HCT116 (cell line): Measurements from ENCODE around the gene SNAPC4.

ENCODE experiments used
- FOSL1 ChIP-seq: IDR thresholded peaks from 2 replicates; pipeline ENCODE4 v1.6.1; 2012; ENCODE audit warnings: low read depth
- RAD21 ChIP-seq: IDR thresholded peaks from 2 replicates; pipeline ENCODE4 v1.6.1; 2012; ENCODE audit warnings: low read depth, mild to moderate bottlenecking
- TF ChIP-seq, protein P1 (sequence below), 3 experiments: fragments of 200-600 bp in 1 of 3; sonication (generic) in 1 of 3; IDR thresholded peaks in 2 of 3; conservative IDR thresholded peaks in 1 of 3; 2 replicates each; pipeline ENCODE4 v1.5.1; 2012 to 2017; ENCODE audit warnings: low read depth in 2 of 3, low read length in 2 of 3, antibody characterized with exemption in 1 of 3, borderline replicate concordance in 1 of 3, control low read depth in 1 of 3, mild to moderate bottlenecking in 1 of 3, mixed read lengths in 1 of 3, mixed run types in 1 of 3, moderate library complexity in 1 of 3; ENCODE audit not compliant: insufficient read depth in 1 of 3

DNA sequence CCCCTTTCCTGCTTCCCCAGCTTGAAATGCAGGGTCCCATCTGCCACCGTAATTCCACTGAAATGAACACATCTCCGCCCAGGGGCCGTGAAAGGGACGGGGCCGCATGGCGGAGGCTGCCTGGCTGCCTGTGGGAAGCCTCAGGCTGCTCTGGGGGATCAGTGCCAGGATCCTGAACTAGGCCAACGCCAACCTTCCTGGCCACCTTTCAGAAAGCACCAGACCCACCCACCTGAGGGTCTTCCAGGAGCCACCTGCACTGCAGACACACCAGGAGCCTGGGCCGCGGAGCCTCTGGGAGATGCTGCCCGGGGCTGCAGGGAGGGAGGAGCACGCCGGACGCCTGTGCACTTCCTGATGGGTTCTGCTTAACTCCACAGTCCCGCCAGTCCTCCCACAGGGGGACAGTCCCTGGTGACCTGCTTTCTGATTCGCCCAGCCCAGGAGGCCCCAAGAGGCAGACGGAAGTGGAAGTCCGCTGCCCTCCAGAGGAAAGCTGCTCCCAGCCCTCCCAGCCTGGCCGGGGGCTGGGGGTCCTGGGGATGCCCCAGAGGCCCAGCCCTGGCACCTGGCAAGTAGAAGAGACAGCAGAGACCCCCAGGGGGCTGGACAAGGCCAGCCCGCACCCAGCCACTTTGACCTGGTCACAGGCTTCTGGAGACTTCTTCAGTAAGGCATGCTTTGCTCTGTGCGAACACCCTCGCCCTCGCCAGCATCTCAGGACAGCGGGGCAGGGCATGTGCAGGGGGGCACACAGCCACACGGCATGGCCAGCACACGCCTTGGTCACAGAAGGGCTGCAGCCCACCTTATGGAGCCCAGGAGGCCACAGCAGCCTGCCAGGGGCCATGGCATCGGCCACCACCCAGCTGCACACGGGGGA is 26.4 kb downstream of the SNAPC4 start, which contains the start of gene CARD9:
- TF ChIP-seq FOSL1 (no peak), RAD21 (no peak)
- TF ChIP-seq, protein P1, sequence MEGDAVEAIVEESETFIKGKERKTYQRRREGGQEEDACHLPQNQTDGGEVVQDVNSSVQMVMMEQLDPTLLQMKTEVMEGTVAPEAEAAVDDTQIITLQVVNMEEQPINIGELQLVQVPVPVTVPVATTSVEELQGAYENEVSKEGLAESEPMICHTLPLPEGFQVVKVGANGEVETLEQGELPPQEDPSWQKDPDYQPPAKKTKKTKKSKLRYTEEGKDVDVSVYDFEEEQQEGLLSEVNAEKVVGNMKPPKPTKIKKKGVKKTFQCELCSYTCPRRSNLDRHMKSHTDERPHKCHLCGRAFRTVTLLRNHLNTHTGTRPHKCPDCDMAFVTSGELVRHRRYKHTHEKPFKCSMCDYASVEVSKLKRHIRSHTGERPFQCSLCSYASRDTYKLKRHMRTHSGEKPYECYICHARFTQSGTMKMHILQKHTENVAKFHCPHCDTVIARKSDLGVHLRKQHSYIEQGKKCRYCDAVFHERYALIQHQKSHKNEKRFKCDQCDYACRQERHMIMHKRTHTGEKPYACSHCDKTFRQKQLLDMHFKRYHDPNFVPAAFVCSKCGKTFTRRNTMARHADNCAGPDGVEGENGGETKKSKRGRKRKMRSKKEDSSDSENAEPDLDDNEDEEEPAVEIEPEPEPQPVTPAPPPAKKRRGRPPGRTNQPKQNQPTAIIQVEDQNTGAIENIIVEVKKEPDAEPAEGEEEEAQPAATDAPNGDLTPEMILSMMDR (IDR thresholded peaks at IDR 0.05 in 2 of 3, conservative IDR thresholded peaks at IDR 0.05 in 1 of 3; ENCODE audit: borderline replicate concordance in 1 of 3, insufficient read depth in 1 of 3, low read depth in 2 of 3, low read length in 2 of 3), result no peak
